Activated naive CD8-positive, alpha-beta T cell treated with anti-CD3 and anti-CD28 coated beads, Interleukin-2, amount 50 U/mL, for 24 hours (primary cell): ENCODE results near the gene ADSL.

ENCODE experiments used
- ATAC-seq: fragments of 150-1000 bp; cut with Tn5 transposase; one replicate; pipeline ENCODE4 v1.10.0; 2021
- DNase-seq: peaks from one replicate; pipeline ENCODE4 v3.0.0; 2021
- H3K27ac Mint-ChIP-seq: one replicate; pipeline ENCODE4 v1.8.0; 2021; ENCODE audit warnings: mild to moderate bottlenecking, mixed read lengths
- H3K27me3 Mint-ChIP-seq: one replicate; pipeline ENCODE4 v1.8.0; 2021; ENCODE audit warnings: mixed read lengths
- H3K36me3 Mint-ChIP-seq: one replicate; pipeline ENCODE4 v1.8.0; 2021; ENCODE audit warnings: low read depth, mixed read lengths
- H3K4me1 Mint-ChIP-seq: one replicate; pipeline ENCODE4 v1.8.0; 2021; ENCODE audit warnings: mixed read lengths
- H3K4me3 Mint-ChIP-seq: one replicate; pipeline ENCODE4 v1.8.0; 2021; ENCODE audit warnings: mild to moderate bottlenecking, moderate library complexity, mixed read lengths
- H3K9me3 Mint-ChIP-seq: one replicate; pipeline ENCODE4 v1.8.0; 2021; ENCODE audit warnings: mixed read lengths

The ADSL gene

DNA sequence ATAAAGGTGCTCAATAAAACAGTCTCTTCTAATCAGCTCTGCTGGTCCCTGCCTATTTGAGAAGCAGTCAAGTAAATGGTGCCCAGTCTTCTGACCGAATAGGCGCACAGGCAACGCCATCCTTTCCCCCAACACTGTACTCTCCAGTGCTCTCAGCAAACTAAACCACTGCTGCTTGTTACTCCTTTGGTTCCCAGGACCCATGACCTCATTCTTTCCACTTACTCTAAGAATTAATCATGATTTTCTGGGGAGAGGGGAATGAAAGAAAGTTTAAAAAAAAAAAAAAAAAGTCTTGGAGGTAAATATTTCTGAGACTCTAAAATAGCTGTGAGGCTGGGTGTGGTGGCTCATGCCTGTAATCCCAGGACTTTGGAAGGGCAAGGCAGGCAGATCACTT is 87.8 kb downstream of the ADSL start:
- H3K36me3 Mint-ChIP-seq = peaks cover 23% of the 10 kb centered on the region
- no peak overlapping the region for H3K4me3 Mint-ChIP-seq
- H3K9me3 Mint-ChIP-seq = no peaks in the 10 kb centered on the region
- H3K27ac Mint-ChIP-seq = no peak overlapping the region
- ATAC-seq (no peak), DNase-seq (no peak)
- H3K4me1 Mint-ChIP-seq = peaks cover 62% of the 10 kb centered on the region
- no peaks in the 10 kb centered on the region for H3K27me3 Mint-ChIP-seq

- DNase-seq = no peak
- Mint-ChIP-seq H3K4me1 (peaks cover 65% of the 10 kb centered on the region), H3K27ac (no peak overlapping the region), H3K9me3 (no peaks in the 10 kb centered on the region), H3K27me3 (no peaks in the 10 kb centered on the region), H3K4me3 (no peak overlapping the region), H3K36me3 (peaks cover 17% of the 10 kb centered on the region)
- no peak for ATAC-seq
Observed at GRCh38 chr22:40434745-40435144, 88.4 kb downstream of the ADSL start.

GRCh38 chr22:40436505-40437431 is 90.5 kb downstream of the ADSL start:
- Mint-ChIP-seq H3K9me3 (no peaks in the 10 kb centered on the region), H3K4me1 (peaks cover 81% of the 10 kb centered on the region), H3K27me3 (no peaks in the 10 kb centered on the region), H3K27ac (peak overlapping the region; percentile 86), H3K4me3 (peak overlapping the region; percentile 60), H3K36me3 (peaks cover 13% of the 10 kb centered on the region)
- DNase-seq (peak; percentile 19), ATAC-seq (peak; percentile 85)
